ENCODE results near the gene KRTAP5-2. TPM values are rescaled to one million over a fixed set of nuclear protein-coding genes. Genes with fewer than 3 reads are reported as not detected.

The KRTAP5-2 gene
- total RNA-seq, 2 experiments from 2014 or later = not detected

GRCh38 chr11:1564535-1565172 lies 33.4 kb downstream of the KRTAP5-2 start:
- ChIA-PET POLR2A (no interaction called here), CTCF (interaction anchor here (1.1 to 3.5 kb wide), 3 partner anchors 10 to 88 kb away, joined by 3 to 17 read pairs (median 10); no protein-coding TSS in a partner anchor)
- no peaks in the 10 kb centered on the region for H3K9me3 Mint-ChIP-seq
- no peaks in the 10 kb centered on the region for H3K27me3 Mint-ChIP-seq
- H3K27ac Mint-ChIP-seq = no peak overlapping the region
- DNase-seq = no peak
- intact Hi-C loops (cut with micrococcal nuclease) = no loop called here
- H3K4me3 Mint-ChIP-seq = no peak overlapping the region
- peaks cover 6% of the 10 kb centered on the region for H3K4me1 Mint-ChIP-seq (ENCODE audit: low read depth)
- H3K36me3 Mint-ChIP-seq = no peaks in the 10 kb centered on the region

GRCh38 chr11:1563697-1564534 lies 34.2 kb downstream of the KRTAP5-2 start:
- H3K4me1 Mint-ChIP-seq (ENCODE audit: low read depth) = peaks cover 6% of the 10 kb centered on the region
- H3K9me3 Mint-ChIP-seq = no peaks in the 10 kb centered on the region
- POLR2A ChIA-PET = no interaction called here
- no peak overlapping the region for H3K27ac Mint-ChIP-seq
- no peaks in the 10 kb centered on the region for H3K36me3 Mint-ChIP-seq
- intact Hi-C loops (cut with micrococcal nuclease) = no loop called here
- H3K27me3 Mint-ChIP-seq = no peaks in the 10 kb centered on the region
- DNase-seq = no peak
- CTCF ChIA-PET = interaction anchor here (1.9 to 3.5 kb wide), 2 partner anchors 11 to 17 kb away, joined by 10 to 17 read pairs; no protein-coding TSS in a partner anchor
- no peak overlapping the region for H3K4me3 Mint-ChIP-seq

DNA sequence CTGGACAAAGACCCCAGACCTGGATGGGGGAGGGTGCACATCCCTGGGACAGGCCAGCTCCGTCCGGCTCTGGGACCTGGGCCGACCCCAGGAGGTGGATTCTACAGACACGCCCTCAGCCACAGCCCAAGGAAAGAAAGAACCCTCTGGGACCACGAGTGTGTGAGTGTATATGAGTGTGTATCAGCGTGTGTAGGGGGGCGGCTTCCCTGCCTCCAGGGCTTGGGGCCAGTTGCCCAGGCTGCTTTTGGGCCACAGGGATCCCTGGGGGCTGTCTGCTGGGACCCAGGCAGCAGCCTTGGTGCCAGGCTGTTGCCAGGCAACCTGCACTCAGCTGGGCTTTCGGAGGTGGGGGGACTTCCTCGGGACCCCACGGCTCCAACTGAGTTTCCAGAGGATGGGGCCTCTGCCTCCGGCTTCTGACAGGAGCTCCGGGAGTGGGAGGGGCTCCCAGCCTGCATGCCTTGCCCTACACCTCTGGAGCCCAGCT lies 34.9 kb downstream of the KRTAP5-2 start:
- H3K4me1 Mint-ChIP-seq (ENCODE audit: low read depth) = no peaks in the 10 kb centered on the region
- no peak overlapping the region for H3K27ac Mint-ChIP-seq
- no peaks in the 10 kb centered on the region for H3K27me3 Mint-ChIP-seq
- ChIA-PET CTCF (interaction anchor here (3.5 kb wide), 1 partner anchor 12 kb away, joined by 17 read pairs; no protein-coding TSS in a partner anchor), POLR2A (no interaction called here)
- no peaks in the 10 kb centered on the region for H3K36me3 Mint-ChIP-seq
- DNase-seq = no peak
- no peak overlapping the region for H3K4me3 Mint-ChIP-seq
- intact Hi-C loops (cut with micrococcal nuclease) = no loop called here
- H3K9me3 Mint-ChIP-seq = no peaks in the 10 kb centered on the region

GRCh38 chr11:1562469-1563148 lies 35.5 kb downstream of the KRTAP5-2 start:
- Mint-ChIP-seq H3K27ac (no peak overlapping the region), H3K36me3 (peaks cover 2% of the 10 kb centered on the region), H3K9me3 (no peaks in the 10 kb centered on the region), H3K27me3 (no peaks in the 10 kb centered on the region), H3K4me1 (ENCODE audit: low read depth) (no peaks in the 10 kb centered on the region), H3K4me3 (no peak overlapping the region)
- CTCF ChIA-PET = interaction anchor here (3.5 kb wide), 1 partner anchor 12 kb away, joined by 17 read pairs; no protein-coding TSS in a partner anchor
- POLR2A ChIA-PET = no interaction called here
- intact Hi-C loops (cut with micrococcal nuclease) = no loop called here
- DNase-seq = no peak

DNA sequence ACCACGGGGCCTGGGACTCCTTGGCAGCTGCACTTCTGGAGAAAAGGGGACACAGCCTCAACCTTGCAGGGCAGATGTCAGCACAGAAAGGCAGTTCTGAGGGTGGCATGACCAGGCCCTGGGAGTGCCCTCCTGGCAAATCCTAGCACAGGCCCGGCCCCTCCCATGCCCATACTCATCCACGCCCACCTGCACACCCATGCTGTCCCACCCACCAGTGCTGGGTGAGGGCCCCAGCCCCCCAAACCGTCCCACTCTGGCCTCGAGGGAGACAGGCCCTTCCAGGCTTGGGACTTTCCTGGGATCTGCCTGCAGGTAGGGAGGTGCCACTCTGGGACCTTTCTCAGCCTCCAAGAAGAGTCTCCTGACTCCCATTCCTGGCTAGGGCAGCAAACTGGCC lies 36.1 kb downstream of the KRTAP5-2 start:
- CTCF ChIA-PET = interaction anchor here (0.5 kb wide), 1 partner anchor 15 kb away, joined by 3 read pairs; no protein-coding TSS in a partner anchor
- Mint-ChIP-seq H3K9me3 (no peaks in the 10 kb centered on the region), H3K27ac (no peak overlapping the region), H3K36me3 (peaks cover 2% of the 10 kb centered on the region), H3K4me3 (no peak overlapping the region), H3K27me3 (no peaks in the 10 kb centered on the region), H3K4me1 (ENCODE audit: low read depth) (no peaks in the 10 kb centered on the region)
- no peak for DNase-seq
- POLR2A ChIA-PET = no interaction called here
- intact Hi-C loops (cut with micrococcal nuclease) = no loop called here

- peaks cover 2% of the 10 kb centered on the region for H3K36me3 Mint-ChIP-seq
- POLR2A ChIA-PET = no interaction called here
- no peaks in the 10 kb centered on the region for H3K4me1 Mint-ChIP-seq (ENCODE audit: low read depth)
- H3K4me3 Mint-ChIP-seq = no peak overlapping the region
- intact Hi-C loops (cut with micrococcal nuclease) = no loop called here
- H3K27me3 Mint-ChIP-seq = no peaks in the 10 kb centered on the region
- DNase-seq = no peak
- CTCF ChIA-PET = no interaction called here
- no peaks in the 10 kb centered on the region for H3K9me3 Mint-ChIP-seq
- H3K27ac Mint-ChIP-seq = no peak overlapping the region
Measured at GRCh38 chr11:1561266-1561665, 36.8 kb downstream of the KRTAP5-2 start.

DNA sequence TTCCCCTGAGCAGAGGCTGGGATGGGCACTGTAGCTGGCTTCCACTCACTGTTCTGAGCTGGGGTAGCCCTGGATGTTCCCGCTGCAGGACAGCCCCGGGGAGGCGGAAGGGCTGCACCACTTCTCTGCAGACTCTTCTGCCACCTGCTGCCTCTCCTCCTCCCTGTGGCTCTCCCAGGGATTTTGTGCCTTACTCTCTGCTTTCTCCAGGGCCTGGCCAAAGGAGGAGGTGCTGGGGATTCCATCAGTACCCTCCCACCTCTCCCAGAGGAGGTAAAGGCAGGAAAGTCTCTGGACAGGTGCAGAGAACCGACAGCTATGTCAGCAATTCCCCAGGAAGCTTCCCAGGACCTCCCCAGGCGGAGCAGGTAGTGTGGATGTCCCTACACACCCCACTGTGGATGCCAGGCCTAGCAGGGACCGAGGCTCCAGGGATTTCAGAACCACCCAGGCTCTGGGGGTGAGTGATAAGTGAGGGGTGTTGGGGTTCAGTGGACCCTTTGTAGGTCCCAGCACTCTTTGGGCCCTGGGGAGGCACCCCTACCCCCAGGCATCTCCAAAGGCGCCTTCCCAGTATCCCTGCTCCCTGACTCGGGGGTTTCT lies 37.3 kb downstream of the KRTAP5-2 start:
- Mint-ChIP-seq H3K4me1 (ENCODE audit: low read depth) (no peaks in the 10 kb centered on the region), H3K9me3 (no peaks in the 10 kb centered on the region), H3K27me3 (no peaks in the 10 kb centered on the region), H3K36me3 (peaks cover 2% of the 10 kb centered on the region), H3K27ac (no peak overlapping the region), H3K4me3 (no peak overlapping the region)
- ChIA-PET CTCF (no interaction called here), POLR2A (interaction anchor here (0.5 to 1.4 kb wide), 2 partner anchors 16 to 163 kb away, joined by 3 read pairs; no protein-coding TSS in a partner anchor)
- no peak for DNase-seq
- intact Hi-C loops (cut with micrococcal nuclease) = no loop called here

DNA sequence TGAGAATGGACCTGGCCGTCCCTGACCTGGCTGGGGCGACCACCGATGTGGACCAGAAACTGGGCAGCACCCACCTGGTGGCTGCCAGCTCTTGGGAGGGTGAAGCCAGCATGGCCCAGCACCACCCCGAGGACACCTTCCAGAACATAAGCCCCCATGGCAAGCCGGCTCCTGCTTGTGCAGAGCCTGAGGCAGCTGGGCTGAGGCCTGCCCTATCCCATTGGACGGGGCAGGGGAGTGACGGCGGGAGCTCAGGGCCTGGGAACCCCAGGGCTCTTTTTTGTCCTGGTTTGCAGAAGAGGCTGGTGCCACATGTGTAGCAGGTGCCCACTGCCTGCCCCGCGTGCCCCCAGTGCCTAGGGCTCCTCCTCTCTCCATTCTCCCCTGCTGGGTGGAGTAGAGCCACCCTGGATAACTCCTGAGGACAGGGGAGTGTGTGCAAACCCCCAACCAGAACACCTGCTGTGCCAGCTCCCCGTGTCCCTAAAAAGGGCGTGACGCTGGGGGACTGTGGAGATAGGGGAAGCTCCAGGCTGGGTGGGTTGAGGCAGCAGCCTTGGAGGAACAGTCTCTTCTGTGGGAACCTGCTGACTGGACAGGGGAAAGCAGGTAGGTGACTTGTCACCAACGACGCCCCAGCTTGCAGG lies 38.0 kb downstream of the KRTAP5-2 start:
- POLR2A ChIA-PET = interaction anchor here (0.5 to 1.4 kb wide), 2 partner anchors 17 to 163 kb away, joined by 3 read pairs; no protein-coding TSS in a partner anchor
- H3K27ac Mint-ChIP-seq = no peak overlapping the region
- no peak for DNase-seq
- no peaks in the 10 kb centered on the region for H3K4me1 Mint-ChIP-seq (ENCODE audit: low read depth)
- peaks cover 2% of the 10 kb centered on the region for H3K36me3 Mint-ChIP-seq
- CTCF ChIA-PET = interaction anchor here (0.7 to 3.2 kb wide), 2 partner anchors 13 to 15 kb away, joined by 3 to 11 read pairs; no protein-coding TSS in a partner anchor
- H3K27me3 Mint-ChIP-seq = no peaks in the 10 kb centered on the region
- intact Hi-C loops (cut with micrococcal nuclease) = no loop called here
- H3K9me3 Mint-ChIP-seq = no peaks in the 10 kb centered on the region
- no peak overlapping the region for H3K4me3 Mint-ChIP-seq

DNA sequence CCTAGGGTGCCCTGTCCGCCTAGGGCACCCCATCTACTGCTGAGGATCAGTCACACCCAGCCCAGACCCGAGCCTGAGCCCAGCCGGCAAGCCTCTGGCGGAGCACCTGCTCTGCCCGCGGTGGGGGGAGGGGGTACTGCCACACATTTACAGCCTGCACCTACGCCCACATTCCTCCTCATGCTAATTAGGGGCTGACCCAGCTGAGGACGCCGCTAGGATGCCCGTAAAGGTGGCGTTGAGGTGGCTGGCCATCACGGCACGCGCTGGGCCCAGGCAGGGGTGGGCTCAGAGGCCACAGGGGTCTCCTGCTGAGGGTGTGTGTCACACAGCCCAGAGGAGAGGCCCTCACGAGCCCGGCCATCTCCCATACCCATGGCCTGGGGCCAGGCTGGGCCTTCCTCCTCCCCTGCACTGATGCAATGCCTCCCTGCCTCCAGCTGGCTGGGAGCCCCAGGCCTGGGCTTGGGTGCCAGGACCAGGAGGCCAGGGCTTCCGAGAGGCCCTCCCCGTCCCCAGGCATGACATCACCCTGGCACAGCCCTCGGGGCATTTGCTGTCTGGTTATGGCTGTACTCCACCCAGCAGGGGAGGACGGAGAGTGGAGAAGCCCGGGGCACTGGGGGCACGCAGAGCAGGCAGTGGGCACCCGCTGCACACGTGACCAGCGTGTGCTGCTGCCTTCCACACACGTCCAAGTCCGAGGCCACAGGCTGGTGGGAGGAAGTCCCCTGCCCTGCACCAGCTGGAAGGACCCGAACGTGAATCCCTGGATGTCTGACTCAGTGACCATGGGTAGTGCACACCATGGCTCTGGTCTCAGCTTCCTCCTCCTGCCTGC lies 38.8 kb downstream of the KRTAP5-2 start:
- H3K36me3 Mint-ChIP-seq = peaks cover 2% of the 10 kb centered on the region
- CTCF ChIA-PET = interaction anchor here (0.7 to 3.2 kb wide), 4 partner anchors 13 to 20 kb away, joined by 3 to 11 read pairs (median 6); no protein-coding TSS in a partner anchor
- POLR2A ChIA-PET = interaction anchor here (1.4 kb wide), 1 partner anchor 17 kb away, joined by 3 read pairs; no protein-coding TSS in a partner anchor
- H3K9me3 Mint-ChIP-seq = no peaks in the 10 kb centered on the region
- H3K4me1 Mint-ChIP-seq (ENCODE audit: low read depth) = no peaks in the 10 kb centered on the region
- intact Hi-C loops (cut with micrococcal nuclease) = no loop called here
- DNase-seq = peak; percentile 28
- H3K4me3 Mint-ChIP-seq = no peak overlapping the region
- no peaks in the 10 kb centered on the region for H3K27me3 Mint-ChIP-seq
- H3K27ac Mint-ChIP-seq = no peak overlapping the region

DNA sequence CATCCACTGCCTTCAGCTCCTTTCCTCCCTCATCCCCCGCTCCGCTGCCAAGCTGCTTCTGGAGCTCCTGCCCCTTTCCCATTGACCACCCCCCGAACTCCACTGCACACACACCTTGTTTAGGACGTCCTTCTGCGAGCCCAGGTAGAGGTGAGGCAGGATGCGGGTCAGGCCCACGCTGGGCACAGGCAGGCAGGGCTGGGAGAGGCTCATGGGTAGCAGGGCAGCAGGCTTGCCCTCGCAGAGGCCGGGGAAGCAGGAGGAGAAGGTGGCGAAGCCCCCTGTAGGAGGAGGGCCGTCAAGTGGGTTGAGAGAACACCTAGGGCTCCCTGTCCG lies 39.4 kb downstream of the KRTAP5-2 start:
- no peaks in the 10 kb centered on the region for H3K9me3 Mint-ChIP-seq
- DNase-seq = no peak
- no peak overlapping the region for H3K4me3 Mint-ChIP-seq
- no peaks in the 10 kb centered on the region for H3K4me1 Mint-ChIP-seq (ENCODE audit: low read depth)
- intact Hi-C loops (cut with micrococcal nuclease) = no loop called here
- H3K27ac Mint-ChIP-seq = no peak overlapping the region
- ChIA-PET POLR2A (no interaction called here), CTCF (interaction anchor here (1.5 to 3.2 kb wide), 3 partner anchors 12 to 21 kb away, joined by 4 to 11 read pairs (median 7); no protein-coding TSS in a partner anchor)
- peaks cover 2% of the 10 kb centered on the region for H3K27me3 Mint-ChIP-seq
- peaks cover 2% of the 10 kb centered on the region for H3K36me3 Mint-ChIP-seq
